AG08395 (cell line): Measurements from ENCODE around the gene RPL13A.
A peak's percentile ranks its signal among the peaks of the same experiment; 100 is the strongest.
"Not testable (repeated sequence)": the region's sequence is repeated elsewhere in the genome, so short reads cannot be mapped to it uniquely, and the experiment has no call there.

Experiments used
- DNase-seq: peaks from one replicate; pipeline ENCODE4 v3.0.0; 2012; ENCODE audit warnings: mixed read lengths, low spot score

Gene RPL13A

GRCh38 chr19:49487277-49488045 lies at the start of gene RPL13A:
TSS of gene RPL13A (plus strand) at chr19:49487608. CDS start at chr19:49487630, 22 bp downstream.
- peak; percentile 99 for DNase-seq

DNA sequence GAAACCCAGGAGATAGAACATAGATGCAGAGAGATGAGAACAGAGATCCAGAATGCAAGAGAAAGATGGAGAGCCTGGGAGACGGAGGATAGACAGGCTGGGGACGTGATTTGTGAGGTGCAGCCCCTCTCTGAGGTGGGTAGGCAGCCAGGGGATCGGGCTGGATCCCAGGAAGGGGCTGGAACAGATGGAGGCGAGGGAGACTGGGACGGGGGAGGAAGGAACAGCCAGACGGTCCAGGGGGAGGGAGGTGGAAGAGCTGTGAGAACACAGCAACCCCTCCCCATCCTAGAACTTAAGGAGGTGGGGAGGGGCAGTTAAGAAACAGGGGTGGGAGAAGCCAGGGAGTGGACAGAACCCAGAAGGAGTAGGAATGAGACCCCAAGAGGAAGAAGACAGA lies 49.1 kb upstream of the RPL13A start:
- no peak for DNase-seq

DNA sequence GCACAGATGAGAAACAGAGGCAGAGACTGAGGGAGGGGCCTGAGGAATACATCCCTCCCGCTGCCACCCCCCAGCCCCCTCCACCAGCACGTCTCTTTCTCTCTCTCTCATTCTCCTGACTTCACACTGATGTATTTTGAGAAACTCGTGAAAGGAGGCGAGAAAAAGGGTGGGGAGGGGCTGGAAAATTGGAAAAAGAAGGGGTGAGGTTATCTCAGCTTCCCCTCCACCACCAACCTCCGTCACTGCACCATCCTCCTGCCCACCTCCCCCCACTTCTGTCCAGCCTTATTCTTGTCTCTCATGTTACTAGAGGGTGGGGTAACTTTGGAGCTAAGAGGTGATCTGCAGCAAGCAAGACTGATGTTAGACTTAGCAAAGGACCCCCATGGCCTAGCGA lies 47.6 kb upstream of the RPL13A start:
- DNase-seq: no peak

DNA sequence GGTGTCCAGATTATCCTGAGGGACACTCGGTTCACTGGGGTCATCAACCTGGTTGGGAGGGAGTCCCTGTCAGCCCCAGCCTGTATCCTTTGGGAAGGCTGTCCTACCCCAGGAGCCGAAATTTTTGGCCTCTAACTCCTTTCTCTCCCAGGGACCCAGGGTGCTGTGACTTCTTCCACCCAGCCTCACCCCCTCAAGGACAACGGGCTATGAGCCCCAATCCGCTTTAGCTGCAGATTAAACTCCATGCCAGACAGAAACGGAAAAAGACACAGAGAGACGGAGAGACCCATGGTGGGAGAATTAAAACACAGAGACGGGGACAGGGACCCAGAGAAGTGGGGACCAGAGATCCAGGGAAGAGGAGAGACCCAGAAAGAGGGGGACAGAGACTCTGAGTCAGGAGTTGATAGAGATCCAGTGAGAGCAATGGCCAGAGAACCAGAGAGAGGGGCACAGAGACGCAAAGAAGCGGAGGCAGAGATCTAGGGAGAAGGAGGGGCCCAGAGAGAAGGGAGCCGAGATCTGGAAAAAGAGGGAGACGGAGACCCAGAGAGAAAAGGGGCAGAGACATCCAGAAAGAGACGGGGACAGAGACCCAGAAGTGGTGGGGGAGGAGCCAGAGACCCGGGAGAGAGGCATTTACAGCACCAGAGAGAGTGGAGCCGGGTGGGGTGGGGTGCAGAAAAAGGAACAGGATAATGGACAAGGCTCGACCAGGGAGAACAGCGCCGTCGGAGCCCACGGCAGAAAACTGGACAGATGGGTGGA lies 46.8 kb upstream of the RPL13A start:
- DNase-seq: no peak

DNA sequence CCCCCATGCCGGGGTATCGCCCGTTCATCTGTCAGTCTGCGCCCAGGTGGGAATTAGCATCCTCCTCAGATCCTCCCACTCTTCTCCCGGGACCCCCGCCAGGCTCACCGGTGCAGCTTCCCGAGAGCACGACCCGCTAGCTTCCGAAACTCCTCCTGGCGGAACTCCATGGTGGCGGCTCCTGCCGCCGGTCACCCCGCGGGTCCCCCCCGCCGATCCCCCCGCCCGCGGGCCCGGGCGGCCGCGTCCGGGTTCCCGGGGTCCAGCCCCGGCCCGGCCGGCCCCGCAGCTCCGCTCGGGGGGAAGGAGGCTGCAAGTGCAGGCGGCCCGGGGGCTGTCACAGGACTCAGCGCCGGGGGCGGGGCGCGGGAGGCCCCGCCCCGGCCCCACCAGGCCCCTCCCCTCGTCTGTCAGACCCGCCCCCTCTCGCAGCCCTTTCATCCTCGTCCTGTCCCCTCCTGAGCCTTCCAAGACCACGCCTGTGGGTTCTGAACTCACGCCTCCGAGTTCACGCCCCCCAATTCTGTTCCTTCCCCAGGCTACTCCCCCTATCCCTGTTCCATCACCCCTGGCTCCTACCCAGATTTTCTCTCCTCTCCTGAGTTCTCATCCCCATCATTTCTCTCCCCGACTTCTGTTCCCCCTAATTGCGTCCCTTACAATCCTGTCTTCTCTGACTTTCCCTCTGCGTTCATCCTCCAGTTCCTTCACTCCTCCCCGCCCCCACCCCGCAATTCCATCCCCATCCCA lies 46.0 kb upstream of the RPL13A start, which contains the start of gene SLC17A7:
Gene SLC17A7 (minus strand): TSS at position 318 of the 750 bp plus-strand sequence. CDS start 148 bp downstream, at position 170.
- DNase-seq: peak; percentile 42

- no peak for DNase-seq
These were observed 45.5 kb upstream of the RPL13A start for GRCh38 chr19:49441960-49442350.

DNA sequence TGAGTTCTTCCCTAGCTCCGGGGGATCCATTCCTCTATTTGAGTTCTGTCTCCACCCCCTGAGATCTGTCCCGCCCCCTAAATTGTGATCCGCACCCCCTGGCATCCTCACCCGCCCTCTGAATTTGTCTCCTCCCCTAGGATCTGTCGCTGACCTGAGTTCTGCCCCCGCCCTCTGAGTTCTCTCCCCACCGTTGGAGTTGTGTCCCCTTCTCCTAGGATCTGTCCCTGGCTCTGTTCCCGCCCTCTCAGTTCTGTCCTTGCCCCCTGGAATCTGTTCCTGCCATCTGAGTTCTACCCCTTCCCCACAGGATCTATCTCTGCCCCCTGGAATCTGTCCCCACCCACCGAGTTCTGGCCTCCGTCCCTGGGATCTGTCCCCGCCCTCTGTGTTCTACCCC lies 45.1 kb upstream of the RPL13A start:
- peak; percentile 50 for DNase-seq

DNA sequence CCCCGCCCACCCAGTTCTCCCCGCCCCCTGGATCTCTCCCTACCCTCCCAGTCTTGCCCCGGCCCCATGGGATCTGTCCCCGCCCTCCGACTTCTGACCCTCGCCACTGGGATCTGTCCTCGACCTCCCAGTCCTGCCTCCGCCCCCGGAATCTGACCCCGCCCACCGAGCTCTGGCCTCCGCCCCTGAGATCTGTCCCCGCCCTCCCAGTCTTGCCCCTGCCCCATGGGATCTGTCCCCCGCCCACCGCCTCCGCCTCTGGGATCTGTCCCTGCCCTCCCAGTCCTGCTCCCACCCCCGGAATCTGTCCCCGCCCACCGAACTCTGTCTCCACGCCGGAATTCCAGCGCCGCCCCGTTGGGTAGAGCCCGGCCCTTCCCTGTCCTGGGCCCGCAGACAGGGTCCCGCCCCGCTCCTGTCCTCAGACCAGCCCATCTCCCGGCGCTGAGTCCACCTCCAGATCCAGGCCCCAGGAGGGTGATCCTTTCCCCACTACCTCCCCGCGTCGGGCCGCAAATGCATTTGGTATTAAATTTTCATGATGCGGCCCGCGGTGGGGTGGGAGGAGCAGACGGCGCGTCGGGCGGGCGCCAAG lies 44.5 kb upstream of the RPL13A start:
- DNase-seq: peak; percentile 95

DNA sequence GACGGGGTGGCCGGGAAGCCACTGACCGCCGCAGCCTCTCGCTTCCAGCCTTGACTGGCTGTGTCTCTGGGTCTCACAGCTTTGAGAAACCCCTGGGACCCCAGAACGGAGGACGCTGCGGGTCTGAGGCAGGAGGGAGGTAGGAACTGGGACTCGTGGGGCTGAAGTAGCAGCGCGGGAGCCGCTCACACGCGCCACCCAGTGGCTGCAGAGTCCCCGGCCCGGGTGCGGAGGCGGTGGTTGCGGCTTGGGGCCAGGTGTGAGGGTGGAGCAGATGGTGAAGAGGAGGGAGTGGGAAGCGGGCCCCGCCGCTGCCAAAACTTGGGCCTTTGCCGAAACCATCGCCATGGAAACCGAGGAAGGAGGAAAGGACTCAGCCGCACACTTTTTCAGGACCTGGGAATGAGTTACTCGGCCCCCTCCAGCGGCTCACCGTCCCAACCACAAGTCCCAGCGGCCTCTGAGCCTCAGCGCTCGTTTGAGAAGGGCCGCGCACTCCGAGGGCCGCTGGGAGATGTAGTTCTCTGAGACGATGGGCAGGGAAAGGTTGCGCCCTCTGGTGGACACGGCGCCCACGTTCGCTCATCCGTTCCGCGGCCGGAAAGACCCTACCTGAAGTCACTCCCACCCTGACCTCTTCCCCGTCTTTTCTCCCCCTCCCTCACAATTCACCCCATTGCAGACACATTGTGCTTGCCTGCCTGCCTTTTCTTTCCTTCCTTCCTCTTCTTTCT lies 43.9 kb upstream of the RPL13A start:
- peak; percentile 91 for DNase-seq

GRCh38 chr19:49444100-49444700 lies 43.2 kb upstream of the RPL13A start:
- DNase-seq: not testable (repeated sequence)

GRCh38 chr19:49445997-49446396 lies 41.4 kb upstream of the RPL13A start:
- DNase-seq: no peak

DNA sequence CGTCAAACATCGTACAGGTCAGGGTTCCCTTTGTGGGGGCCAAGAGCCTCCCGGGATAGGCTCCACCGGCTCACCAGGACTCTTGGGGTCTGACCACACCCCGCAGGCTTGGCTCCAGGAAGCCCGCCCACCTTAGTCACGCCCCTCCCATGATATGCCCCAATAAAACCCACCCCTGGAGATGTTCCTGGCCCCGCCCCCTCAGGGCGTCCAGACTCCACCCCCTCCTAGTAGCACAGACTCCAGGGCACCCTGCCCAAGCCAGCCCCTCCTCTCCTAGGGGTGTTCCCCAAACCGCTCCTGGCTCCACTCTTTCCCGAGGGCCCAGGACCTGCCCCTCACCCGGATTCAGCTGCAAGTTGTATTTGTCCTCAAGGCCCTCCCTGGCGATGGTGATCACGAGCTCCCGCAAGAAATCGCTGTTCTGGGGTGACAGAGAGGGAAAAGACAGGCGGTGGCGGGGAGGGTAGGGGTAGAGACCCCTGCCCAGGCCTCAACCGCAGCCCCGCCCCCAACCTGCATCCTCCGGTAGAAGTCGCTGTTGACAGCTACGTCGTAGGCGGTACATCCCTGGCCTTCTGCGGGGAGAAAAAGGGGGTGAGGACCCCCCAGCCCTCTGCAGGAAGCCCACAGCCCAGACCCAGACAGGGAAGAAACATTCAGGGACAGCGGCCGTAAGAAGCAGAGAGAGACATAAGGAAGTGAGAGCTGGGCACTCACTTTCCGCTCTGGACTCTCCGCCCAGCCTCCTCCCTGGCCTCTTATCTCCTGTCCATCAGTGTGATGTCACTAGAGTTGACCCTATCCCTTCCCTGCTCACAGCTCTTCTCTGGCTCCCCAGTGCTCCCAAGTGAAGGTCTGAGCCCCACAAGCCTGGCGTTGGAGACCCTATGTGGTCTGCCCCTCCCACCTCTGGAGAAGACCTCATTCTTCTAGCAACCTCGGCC lies 39.6 kb upstream of the RPL13A start:
- no peak for DNase-seq

DNA sequence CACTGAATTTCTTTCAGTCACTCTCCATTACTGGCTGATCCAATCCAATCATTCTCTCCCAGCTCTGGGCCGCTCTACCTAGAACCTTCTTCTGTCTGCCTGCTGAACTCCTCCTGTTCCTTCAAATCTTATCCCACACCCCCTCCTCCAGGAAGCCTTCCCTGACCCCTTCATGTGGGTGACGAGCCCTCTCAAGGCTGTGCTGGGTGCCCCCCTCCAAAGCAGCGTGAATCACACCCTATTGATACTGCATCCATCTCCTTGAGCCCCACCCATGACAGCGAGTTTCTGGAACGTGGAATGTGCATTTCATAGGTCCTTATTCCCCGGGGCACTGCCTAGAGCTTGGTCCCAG lies 39.0 kb upstream of the RPL13A start:
- DNase-seq: no peak

DNA sequence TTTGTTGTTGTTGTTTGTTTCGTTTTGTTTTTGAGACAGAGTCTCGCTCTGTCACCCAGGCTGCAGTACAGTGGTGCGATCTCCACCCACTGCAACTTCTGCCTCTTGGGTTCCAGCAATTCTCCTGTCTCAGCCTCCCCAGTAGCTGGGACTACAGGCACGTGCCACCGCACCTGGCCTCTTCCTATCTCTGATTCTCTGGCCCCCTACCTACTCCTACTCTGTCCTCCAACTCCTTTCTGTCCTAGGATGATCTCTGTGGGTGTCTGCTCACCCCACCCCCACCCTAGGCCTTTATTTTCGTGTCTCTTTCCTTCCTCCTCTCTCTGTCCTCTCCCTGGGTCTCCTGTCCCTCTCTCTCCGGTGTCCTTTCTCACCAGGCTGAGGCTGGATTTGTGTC lies 37.0 kb upstream of the RPL13A start:
- DNase-seq: no peak

DNA sequence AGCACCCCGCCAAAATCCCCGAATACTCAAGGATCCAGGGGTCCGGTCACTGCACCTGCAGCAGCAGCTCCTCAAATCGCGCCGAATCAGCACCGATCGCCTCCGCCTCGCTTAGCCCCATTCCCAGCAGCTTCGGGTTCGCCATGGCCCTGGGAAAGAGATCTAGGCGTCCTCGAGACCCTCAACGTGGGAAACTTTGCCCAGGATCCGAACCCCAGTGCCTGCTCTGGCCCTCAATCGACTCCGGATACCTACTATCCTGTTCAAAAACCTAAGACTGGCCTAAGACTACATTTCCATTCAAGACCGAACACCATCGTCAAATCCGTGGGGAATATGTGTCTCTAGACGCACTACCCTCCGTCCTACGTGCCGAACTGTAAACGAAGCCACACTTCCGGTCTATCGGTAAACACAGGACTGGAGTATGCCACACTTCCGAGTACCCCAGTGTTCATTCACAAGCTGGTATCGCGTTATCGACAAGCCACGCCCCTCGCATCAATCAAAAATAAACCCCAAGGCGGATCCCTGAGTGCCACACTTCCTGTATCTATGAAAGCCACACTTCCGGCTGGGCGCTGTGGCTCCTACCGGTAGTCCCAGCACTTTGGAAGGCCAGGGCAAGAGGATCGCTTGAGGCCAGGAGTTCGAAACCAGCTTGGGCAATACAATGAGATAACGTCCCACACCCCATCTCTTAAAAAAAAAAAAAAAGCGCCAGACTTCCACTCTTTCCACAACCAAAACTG lies 35.8 kb upstream of the RPL13A start, which contains the start of gene PIH1D1:
Gene PIH1D1 (minus strand): TSS at position 385 of the 752 bp plus-strand sequence. CDS start 240 bp downstream, at position 145.
- peak; percentile 96 for DNase-seq

DNA sequence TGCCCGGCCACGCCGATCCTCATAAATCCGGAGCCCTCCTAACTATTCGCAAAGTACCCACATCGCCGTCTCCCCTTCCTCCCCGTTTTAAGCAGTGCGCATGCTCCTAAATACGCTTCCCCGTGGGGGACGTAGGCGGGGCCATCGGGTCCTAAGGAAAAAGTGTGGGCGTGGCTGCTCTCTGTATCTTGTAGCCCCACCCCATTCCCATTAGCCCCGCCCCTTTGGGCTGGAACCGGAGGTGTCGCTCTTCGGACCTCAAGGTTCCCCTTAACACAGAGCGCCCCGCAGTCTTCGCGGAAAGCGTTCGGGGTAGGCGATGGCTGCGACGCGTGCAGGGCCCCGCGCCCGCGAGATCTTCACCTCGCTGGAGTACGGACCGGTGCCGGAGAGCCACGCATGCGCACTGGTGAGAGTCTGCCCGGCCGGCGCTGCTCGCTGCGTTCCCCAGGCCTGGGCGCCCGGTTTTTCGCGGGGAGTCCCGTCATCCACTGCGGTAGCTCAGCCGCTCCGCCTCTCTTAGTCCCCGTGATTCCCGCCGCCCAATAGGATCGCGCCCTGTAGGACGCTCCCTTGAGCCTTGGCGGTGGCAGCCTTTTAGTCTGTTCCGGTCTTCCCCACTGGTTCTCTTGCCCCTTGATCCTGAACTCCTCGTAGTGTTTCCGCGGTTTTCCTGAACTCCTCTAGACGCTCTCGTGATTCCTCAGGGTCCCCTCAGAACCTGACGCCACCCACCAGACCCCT lies 34.2 kb upstream of the RPL13A start, which contains the start of gene ALDH16A1:
Gene ALDH16A1 (plus strand): TSS at position 213 of the 744 bp plus-strand sequence. CDS start 107 bp downstream, at position 320.
- peak; percentile 97 for DNase-seq

DNA sequence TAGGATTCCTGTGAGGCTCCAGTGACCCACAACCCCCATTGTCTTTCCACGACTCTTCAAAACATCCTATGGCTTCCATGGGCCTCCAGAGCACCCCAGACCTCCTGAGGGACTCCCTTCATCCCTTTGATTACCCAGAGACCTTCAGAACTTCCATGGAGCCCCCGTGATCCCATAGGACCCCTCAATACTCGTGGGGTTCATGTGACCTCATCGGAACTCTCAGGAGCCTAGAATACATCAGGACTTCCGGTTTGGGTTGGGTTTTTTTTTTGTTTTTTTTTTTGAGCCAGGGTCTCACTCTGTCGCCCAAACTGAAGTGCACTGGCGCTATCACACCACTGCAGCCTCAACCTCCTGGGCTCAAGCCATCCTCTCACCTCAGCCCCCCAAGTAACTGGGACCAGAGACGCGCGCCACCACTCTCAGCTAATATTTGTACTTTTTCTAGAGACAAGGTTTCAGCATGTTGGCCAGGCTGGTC lies 33.6 kb upstream of the RPL13A start:
- no peak for DNase-seq

- DNase-seq: peak; percentile 45
These were observed 31.6 kb upstream of the RPL13A start for GRCh38 chr19:49455773-49456172.
